HPDE6-E6E7 (cell line): Measurements from ENCODE around the gene PARD3B.
"Not testable (repeated sequence)": the region's sequence is repeated elsewhere in the genome, so short reads cannot be mapped to it uniquely, and the experiment has no call there.

Source experiments
- DNase-seq: peaks from one replicate; pipeline ENCODE4 v3.0.0; 2011; ENCODE audit warnings: missing footprints; ENCODE audit errors: extremely low spot score

The PARD3B gene

GRCh38 chr2:205189301-205189700 lies 644.0 kb downstream of the PARD3B start:
- DNase-seq, result no peak

DNA sequence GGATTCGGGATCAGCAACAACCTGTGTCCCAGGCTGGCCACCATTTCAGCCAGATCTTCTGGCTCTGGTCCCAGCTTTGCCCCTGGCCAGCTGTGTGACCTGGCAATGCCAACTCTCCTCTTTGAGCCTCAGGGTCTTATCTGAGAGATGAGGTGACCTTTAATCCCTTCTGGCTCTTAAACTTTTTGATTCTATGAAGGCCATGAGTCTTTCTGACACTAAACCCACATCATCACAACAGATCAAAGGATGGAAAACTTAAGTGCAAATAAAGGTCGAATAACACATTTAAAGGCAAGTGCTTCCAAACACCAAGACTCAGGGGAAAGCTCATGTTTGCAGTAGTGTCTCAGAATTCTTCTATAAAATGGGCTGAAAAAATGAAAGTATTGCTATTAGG lies 645.3 kb downstream of the PARD3B start:
- no peak for DNase-seq

DNA sequence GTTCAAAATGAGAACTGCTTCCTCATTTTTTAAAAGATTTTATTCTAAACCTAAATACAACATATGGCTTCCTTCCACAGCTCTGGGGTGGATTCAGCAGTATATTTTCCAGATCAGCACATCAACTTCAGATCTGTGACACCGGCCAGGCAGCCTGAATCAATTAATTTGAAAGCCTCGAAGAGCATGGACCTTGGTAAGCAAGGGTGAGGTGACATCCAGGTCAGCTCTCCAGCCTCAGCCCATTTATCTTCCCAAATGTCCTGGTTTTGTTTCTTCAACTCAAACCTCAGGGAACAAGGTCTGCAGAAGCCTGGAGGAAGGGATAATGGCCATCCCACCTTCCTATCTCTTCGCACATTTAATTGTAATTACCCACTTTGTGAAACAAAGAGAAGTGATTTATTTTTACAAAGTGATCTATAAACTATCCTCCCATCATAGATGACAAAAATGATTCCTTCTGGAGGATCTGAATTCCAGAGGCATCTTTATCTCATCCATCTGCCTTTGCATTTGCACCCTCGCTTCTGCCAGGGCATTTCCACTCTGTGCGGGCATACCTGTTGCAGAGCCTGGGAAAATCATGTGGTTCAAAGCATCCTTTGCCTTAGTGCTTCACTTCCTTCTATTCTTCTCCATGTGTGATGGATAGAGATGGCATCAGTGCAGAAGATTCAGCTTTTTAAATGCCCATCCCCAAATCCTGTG lies 648.0 kb downstream of the PARD3B start:
- DNase-seq, result no peak

- no peak for DNase-seq
Measured at GRCh38 chr2:205193836-205194228, 648.6 kb downstream of the PARD3B start.

DNA sequence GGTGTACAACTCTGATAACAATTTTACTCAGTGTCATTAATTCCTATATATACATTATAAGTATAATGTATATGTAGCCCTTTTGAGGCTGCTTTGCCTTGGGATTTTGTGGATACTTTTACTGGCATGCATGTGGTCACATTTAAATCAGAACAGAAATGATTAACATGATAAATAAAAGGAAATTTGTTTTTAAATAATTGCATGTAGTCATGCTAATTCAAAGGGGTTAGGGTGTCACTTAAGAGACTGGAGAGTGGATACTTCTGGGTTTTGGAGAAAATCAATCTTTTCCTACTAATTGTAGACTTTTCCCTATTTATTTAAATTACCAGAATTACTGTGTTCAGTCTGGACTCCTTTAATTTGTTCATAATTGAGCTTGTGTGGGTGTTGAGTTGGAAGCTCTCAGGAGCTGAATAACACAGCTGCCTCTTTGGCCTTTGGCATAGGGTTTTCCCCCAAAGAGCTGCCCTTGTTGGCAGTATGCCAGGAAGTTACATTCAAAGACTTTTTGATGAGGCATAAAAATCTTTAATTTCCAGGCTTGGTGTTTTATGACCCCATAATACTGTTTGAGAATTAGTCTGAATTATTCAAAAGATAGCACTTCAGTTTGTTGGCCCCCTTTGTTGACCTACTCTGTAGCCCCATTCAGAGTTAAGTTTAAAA lies 652.3 kb downstream of the PARD3B start:
- no peak for DNase-seq

- DNase-seq, result no peak
Measured at GRCh38 chr2:205198140-205198525, 652.9 kb downstream of the PARD3B start.

GRCh38 chr2:205199165-205199850 lies 654.0 kb downstream of the PARD3B start:
- no peak for DNase-seq

- DNase-seq, result no peak
Measured at GRCh38 chr2:205210494-205210893, 665.2 kb downstream of the PARD3B start.

- peak; percentile 3 for DNase-seq
Measured at GRCh38 chr2:205212357-205212756, 667.1 kb downstream of the PARD3B start.

- no peak for DNase-seq
Measured at GRCh38 chr2:205216092-205216491, 670.8 kb downstream of the PARD3B start.

DNA sequence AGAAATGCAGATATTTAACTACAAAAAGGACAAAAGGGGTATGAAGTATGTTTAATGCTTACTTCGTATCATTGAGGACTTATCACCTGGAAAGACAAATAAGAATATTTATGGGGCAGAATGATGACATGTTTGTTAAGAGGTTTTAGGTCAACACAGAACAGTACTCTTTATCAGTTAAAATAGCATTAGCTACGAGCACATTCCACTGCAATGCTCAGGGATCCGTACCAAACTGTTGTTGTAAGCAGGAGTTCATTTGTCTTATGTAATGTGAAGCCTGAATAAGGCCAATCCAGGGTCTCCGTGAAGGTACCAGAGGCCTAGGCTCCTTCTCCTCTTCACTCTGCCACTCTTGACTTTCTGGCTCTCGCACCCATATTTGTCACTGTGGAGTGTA lies 671.3 kb downstream of the PARD3B start:
- DNase-seq, result no peak

GRCh38 chr2:205217004-205217403 lies 671.7 kb downstream of the PARD3B start:
- no peak for DNase-seq

GRCh38 chr2:205218056-205218455 lies 672.8 kb downstream of the PARD3B start:
- DNase-seq, result no peak

DNA sequence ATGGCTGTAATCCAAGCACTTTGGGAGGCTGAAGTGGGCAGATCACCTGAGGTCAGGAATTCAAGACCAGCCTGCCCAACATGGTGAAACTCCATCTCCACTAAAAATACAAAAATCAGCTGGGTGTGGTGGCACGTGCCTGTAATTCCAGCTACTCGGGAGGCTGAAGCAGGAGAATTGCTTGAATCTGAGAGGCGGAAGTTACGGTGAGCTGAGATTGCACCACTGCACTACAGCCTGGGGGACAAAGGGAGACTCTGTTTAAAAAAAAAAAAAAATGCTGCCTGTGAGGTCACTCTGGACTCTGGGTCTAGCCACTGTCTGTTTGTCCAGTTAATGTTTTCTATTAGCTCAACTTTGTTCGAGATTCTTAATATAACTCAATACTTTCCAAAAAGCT lies 673.5 kb downstream of the PARD3B start:
- not testable (repeated sequence) for DNase-seq

DNA sequence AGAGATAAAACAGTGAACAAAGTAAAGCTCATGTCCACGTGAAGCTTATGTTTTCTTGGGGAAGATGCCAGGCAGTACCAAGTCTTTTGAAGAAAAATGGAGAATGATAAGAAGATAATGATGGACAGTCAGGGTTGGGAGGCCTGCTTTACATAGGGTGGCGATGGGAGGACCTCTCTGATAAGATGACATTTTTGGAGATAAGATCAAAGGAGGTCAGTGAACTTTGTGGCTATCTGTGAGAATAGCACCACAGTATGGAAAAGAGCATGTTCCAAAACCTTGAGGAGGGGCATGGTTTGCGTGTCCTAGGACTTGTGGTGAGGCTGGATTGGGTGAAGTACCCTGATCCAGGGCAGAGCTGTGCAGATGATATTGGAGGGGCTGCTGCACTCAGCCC lies 675.3 kb downstream of the PARD3B start:
- no peak for DNase-seq

DNA sequence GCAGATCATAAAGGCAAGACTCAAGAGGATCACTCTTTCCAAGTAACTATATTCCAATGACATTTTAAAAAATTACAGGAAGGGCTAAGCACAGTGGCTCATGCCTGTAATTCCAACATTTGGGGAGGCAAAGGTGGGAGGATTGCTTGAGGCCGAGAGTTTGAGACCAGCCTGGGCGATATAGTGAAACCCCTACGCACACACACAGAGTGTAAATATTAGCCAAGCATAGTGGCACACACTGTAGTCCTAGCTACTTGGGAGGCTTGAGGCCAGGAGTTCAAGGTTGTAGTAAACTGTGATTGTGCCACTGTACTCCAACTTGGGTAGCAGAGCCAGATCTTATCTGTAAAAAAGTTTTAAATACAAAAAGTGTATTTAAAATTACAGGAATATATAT lies 686.8 kb downstream of the PARD3B start:
- DNase-seq, result no peak

DNA sequence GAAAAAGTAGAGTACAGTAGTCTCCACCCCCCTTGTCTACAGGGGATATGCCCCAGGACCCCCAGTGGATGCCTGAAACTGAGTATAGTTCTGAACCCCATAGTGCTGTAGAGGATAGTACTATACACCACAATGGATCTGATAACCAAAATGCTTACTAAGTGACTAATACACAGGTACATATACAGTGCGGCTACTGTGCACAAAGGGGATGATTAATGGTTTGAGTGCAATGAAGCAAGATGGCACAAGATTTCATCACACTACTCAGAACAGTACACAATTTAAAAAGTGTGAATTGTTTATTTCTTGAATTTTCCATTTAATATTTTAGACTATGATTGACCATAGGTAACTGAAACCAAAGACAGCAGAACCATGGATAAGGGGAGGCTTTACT lies 690.2 kb downstream of the PARD3B start:
- peak; percentile 17 for DNase-seq

- DNase-seq, result no peak
Measured at GRCh38 chr2:205237524-205237923, 692.2 kb downstream of the PARD3B start.

DNA sequence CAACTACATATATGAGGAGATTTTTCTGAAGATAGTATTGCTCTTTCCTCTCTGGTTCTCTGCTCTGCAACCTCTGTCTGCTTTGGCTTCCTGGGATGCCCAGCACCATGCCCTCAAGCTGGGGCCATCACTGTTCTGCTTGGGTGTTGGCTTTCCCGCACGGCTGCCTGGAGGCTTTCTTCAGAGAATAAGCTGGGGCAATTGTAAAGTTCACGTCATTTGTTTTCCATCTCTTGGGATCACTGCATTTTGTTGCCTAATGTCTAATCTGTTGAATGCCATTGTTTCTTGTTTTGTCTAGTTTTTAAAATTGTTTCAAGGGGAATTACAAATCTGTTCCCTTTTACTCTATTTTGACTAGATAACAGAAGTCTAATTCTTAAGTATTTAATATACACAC lies 699.7 kb downstream of the PARD3B start:
- DNase-seq, result no peak

DNA sequence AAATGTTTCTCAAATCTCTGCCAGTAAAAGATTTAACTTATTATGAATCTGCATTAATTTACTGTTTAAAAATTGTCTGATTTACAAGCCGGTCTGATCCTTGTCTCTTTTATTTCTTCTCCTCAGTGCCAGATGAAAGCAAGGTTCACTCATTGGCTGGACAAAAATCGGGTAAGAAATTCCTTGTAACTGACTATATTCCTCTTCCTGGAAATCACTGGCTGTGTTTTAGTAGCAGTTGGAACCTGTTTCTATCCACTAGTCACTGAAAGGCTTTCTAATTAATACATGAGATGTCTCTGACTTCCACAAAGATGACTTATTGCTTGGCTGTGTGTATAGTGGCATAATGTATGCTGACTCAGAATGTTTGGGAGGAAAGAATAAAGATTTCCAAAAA lies 700.4 kb downstream of the PARD3B start:
- no peak for DNase-seq

GRCh38 chr2:205259121-205259520 lies 713.8 kb downstream of the PARD3B start:
- no peak for DNase-seq

- DNase-seq, result no peak
Measured at GRCh38 chr2:205261516-205262020, 716.3 kb downstream of the PARD3B start.

GRCh38 chr2:205267323-205267722 lies 722.0 kb downstream of the PARD3B start:
- no peak for DNase-seq
